OCI-M2 (cell line): Measurements from ENCODE around the gene MPST.

Experiments used
- DNase-seq: peaks from one replicate; lab custom pipeline; 2025; ENCODE audit not compliant: unreplicated experiment; lab: John Stamatoyannopoulos, UW

MPST gene

DNA sequence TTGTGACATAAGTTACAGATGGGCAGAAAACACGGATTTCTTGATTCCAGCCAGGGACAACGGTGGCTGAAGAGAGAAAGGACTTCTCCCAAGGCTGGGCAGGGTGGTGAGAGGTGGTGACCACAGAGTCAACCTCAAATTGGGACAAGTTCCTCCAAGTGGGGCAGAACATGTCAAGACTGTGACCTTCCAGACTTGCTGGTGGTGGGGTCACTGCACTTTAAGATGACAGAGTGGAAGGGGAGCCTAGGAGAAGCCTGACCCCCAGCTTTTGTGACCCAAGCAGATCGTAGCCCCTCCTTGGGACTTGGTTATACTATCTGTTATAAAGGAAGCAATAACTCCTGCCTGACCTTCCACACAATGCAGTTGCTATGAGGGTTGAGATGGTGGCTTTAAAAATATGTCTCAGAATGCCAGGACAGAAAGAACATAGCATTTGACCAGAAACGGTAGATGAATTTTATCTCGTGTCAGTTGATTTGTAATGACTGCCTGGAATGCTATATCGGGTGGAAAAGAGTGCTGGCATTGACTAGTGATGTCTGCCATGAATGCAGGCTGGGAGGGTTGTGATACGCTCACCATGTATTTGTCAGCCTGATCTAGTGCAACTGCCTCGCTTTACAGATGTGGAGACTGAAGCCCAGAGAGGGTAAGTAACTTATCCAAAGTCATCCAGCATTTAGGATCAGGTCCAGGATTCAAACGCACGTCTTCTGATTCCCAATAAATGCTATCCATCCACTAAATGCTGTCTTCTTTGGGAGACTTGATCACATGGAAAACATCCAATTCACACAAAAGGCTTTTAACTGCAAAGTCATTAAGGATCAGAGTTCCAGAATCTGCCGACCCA lies 18.6 kb upstream of the MPST start:
- no peak for DNase-seq

GRCh38 chr22:37001826-37002225 lies 17.7 kb upstream of the MPST start:
- DNase-seq = no peak

GRCh38 chr22:37002633-37003032 lies 16.9 kb upstream of the MPST start:
- no peak for DNase-seq

DNA sequence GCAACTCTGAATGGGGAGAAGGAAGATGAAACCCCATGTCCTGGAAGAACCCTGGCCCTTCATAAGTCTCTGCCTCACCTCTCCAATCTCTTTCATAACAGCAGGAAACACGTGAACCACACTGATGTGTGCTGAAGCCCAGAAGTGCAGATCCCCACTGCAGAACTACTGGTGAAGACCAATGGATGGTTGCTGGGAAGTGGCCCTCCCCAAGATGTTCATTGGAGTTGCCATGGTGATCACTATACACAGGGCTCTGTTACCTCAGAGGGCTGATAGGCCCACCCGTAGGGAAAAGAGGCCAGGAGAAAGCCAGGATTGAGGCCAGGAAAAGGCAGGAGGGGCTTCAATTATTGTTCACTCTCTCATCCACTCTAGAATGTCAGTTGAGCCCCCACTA lies 11.9 kb upstream of the MPST start:
- DNase-seq = no peak

DNA sequence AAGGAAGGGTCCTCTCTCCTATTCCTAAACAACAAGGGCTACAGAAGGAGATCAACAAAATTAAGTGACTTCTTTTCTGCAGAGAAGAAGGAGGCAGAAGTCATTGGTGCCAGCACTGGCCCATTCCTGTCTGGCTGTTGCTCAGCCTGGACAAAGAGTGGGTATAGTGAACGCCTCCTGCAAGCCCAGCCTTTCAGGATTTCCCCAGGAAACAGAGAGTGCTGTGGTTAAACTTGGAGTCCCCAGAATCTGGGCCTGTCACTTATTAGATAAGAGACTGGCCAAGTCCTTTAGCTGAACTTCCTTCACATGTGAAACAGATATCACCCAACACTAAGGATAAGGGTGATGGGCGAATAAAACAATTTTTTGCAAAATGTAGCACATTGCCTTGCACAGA lies 11.2 kb upstream of the MPST start:
- DNase-seq = no peak

DNA sequence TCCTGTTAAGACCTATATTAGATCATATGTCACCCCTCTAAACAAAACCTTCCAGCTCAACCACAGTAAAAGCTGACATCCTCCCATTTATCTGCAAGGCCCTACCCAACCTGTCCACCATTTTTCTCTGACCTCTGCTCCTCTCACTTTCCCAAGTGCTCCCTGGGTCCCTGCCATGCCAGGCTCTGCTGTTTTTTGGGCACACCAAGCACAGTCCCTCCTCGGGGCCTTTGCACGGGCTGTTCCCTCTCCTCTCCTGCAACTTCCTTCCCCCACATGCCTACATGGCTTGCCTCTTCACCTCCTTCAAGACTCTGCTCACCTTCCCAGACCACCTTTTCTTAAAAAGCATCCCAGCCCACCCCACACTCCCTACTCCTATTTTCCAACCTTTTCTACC lies 10.1 kb upstream of the MPST start:
- no peak for DNase-seq

DNA sequence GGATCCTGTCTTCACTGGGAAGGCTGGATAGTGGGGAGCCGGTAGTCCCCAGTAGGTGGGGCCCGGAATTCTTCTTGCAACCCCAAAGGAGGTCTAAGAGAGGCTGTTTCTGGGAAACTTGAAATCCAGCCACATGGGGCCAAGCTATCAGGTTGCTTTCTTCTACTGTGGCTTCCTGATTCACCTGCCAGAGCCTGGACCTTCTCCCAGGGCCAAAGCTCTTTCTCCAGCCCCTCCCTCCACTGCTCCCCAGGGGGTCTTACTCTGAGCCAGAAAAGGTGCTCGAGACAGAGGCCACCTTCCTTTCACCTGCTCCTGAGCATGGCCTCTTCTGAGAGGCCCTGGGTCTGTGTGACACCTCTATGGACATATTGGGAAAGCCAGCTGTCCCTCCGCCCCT lies 9.4 kb upstream of the MPST start:
- no peak for DNase-seq

- no peak for DNase-seq
Measured at GRCh38 chr22:37010976-37011375, 8.6 kb upstream of the MPST start.

DNA sequence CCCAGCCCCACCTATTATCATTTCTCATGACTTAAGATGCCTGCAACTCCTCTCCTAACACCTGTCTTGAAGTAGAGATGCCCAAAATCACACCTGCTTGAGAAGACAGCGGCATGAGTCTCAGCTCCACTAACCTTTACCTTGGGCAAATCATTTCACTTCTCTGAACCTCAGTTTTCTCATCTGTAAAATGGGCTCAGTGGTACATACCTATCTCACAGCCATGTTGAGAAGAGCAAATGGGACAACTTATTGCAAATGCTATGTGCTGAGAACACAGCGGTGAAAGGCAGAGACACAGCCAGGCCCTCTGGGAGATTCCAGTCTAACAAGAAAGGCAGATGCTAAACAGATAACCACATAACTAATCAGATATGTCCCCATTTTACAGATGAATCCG lies 8.1 kb upstream of the MPST start:
- DNase-seq = no peak

GRCh38 chr22:37012262-37012904 lies 7.2 kb upstream of the MPST start:
- no peak for DNase-seq

DNA sequence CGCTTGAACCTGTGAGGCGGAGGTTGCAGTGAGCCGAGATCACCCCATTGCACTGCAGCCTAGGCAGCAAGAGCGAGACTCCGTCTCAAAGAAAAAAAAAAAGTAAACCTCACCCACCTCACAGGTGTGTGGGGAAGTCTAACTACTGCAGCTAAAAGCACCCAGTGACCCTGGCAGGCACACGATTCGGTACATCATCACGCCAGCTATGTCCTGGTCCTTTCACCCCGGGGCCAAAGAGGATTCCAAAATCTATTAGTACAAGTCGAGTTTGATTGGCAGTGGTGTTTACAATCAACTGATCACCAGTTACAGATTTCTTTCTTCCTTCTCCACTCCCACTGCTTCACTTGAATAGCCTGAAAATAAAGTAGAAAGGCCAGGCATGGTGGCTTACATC lies 6.6 kb upstream of the MPST start:
- no peak for DNase-seq

DNA sequence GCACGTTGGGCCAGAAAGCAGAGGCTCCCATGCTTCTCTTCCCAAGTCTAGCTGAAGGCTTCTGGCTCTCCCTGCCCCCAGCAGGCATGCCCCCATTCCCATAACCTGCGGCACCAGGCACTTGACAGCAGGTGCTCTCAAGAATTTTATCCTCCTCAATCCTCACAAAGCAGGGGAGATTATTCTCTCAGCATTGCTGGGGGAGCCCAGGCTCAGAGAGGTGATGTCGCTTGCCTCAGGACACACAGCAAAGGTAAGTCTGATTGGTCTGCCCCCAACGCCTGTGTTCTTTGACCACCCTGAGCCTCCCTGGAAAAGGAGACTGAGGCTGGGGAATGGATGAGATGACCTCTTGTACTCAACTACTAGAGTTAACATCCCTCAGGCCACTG lies 5.1 kb upstream of the MPST start:
- DNase-seq = no peak

GRCh38 chr22:37014835-37015586 lies 4.5 kb upstream of the MPST start:
- DNase-seq = no peak

- no peak for DNase-seq
Measured at GRCh38 chr22:37015587-37015878, 4.0 kb upstream of the MPST start.

- no peak for DNase-seq
Measured at GRCh38 chr22:37016134-37016910, 3.2 kb upstream of the MPST start.

DNA sequence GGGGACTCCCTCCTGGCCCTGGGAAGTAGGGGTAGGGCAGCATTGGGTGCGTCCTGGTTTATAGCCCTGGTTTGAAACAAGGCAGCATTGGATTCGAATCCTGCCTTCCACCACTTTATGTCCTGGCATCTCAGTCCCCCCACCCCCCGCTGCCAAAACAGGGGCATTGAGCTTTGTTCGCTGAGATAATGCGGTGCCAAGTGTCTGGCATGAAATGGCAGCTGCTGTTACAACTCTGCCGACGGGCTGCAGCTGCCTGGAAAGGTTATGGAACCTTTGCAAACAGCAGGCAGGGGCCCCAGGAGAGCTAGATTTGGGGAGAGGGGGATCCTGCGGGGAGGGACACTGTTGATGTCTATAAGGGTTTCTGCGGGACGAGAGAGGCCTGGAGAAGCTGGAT lies 2.2 kb upstream of the MPST start:
- no peak for DNase-seq

GRCh38 chr22:37018086-37018814 lies 1.3 kb upstream of the MPST start:
- DNase-seq = no peak

DNA sequence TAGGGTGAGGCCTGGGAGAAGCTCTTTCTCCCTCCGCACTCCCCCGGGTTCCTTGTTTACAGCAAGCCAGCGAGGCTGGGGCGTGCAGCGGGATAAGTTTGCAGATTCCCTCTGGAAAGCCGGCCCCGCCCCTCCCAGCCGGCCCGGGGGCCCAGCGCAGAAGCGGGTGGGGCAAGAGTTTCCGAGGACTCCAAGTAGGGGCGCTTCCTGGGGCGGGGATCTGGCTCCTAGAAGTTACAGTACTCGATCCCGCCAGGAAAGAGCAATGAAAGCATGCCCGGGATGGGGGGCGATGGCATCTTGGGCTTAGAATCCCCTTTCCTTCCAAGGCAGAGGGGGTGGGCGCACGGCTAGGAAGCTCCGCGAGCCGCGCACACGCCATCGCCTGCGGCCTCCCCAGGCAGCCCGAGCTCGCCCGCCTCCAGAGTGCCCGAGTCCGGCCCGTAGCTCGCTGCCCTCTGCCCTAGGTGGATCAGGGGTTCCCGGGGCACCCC lies 680 bp upstream of the MPST start:
- no peak for DNase-seq

- no peak for DNase-seq
Measured at GRCh38 chr22:37020192-37020479, 594 bp downstream of the MPST start.

DNA sequence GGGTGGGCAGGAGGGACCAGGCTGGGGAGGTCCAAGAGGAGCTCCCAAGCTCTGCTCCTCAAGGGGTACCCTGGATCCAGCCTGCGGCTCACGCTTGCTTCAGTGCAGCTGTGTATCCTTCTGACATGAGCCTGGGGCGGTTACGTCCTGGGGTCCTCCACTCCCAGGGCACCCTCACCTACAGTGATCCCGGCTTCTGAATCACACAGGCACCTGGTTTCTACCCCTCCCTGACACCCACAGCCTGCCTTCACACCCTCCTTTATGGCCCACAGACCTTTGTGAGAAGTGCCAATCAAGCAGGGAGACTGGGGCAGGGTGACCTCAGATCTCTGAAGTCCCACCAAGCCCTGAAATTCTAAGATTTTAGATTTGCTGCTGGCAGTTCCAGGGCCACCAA lies 1.5 kb downstream of the MPST start:
- DNase-seq = no peak
